NCI-H748 (cell line): ENCODE results near the gene WASHC2C.
A peak's percentile ranks its signal among the peaks of the same experiment; 100 is the strongest.
"Not testable (repeated sequence)": the region's sequence is repeated elsewhere in the genome, so short reads cannot be mapped to it uniquely, and the experiment has no call there.

ENCODE experiments used
- DNase-seq: peaks from one replicate; lab custom pipeline; 2025; ENCODE audit not compliant: unreplicated experiment; lab: John Stamatoyannopoulos, UW

The WASHC2C gene

DNA sequence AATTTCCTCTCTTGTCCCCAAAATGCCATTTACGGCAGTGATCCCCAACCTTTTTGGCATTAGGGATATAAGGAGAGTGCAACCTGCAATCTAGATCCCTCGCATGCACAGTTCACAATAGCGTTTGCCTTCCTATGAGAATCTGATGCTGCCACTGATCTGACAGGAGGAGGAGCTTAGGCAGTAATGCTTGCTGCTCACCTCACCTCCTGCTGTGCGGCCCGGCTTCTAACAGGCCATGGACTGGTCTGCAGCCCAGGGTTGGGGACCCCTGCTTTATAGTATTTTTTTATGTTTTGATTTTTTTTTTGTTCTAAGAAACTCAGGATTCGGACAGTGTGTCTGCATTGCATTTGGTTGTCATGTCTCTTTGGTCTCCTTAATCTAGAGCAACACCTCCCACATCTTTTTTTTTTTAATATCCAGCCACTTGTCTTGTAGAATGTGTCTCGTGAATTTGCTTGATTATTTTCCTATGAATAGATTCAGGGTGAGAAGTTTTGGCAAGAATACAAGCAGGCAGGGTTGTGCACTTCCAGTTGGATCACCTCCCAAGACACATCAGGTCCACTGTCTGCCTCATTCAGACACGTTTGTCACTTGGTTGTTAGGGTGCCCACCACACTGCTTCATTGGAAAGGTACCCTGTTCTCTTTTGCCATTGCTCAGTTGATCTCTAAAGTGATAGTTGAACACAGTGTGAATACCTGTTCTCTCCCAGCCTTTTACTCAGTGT is 30.8 kb downstream of the WASHC2C start:
- DNase-seq, result not testable (repeated sequence)

DNA sequence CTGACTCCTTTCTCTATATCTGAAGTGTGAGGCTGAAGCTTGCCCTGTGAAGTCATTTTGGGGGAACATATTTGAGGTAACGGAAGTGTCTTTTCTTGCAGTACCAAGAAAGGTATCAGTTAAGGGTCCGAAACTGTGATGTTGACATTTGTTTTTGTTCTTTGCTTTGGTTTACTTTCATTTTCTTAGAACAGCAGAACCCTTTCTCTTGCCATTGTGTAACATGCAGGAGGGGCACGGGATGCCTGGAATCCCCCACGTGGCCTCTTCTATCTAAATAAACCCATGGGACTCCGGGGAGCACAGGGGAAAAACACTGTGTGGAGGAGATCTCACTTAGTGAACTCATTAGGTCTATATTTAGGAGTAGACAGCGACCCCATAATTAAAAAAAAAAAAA is 34.6 kb downstream of the WASHC2C start:
- DNase-seq, result not testable (repeated sequence)

DNA sequence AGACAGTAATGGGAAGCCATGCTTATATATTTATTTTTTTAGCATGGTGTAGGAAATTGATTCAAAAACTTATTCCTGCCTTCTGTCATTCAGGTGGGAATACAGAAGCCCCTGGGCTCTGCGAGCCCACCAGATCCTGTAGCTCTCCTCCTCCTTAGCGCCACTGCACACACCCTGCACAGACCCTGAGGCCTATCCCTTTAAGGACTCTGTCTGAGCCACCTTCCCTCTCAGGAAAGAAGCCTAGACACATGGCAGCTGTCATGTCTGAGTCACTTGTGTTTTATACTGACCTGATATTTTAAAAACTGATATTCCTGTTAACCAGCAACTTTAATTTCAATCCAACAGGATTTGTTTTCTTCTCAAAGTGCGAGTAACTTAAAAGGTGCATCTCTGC is 36.0 kb downstream of the WASHC2C start:
- DNase-seq, result not testable (repeated sequence)

DNA sequence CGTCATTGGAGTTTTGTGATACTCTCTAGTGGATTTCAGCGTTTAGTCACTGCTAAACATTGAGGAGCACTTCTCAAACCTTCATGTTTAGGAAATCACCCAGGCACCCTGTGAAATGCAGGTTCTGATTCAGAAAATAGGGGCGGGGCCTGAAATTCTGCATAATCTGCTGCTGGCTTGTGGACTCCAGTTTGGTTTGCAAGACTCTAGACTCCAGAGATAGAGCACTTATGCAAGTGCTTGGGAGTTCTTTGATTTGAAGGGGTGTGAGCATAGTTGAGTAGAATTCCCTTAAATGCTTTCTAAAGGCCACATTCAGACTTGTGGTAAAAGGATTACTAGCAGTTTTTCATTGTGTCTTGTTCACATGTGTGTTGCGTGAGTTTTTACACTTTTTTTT is 41.3 kb downstream of the WASHC2C start:
- DNase-seq, result not testable (repeated sequence)

DNA sequence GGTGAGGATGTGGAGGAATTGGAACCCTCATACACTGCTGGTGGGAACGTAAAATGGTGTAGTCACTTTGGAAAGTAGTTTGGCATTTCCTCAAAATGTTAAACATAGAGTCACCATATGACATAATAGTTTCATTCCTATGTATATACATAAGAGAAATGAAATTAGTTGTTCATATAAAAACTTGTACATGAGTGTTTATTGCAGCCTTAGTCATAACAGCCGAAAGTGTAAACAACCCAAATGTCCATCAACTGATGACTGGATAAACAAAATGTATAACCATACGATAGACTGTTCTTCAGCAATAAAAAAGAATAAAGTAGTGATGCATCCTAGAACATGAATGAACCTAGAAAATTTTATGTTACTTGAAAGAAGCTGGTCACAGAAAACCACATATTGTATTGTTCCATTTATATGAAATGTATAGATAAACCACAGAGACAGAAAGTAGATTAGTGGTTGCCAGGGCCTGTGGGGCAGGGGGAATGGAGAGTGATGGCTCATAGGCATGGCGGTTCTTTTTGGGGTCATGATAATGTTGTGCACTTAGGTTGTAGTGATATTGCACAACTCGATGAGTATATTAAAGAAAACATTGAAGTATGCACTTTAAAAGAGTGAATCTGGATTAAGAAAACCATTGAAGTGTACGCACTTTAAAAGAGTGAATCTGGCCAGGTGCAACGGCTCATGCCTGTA is 44.8 kb downstream of the WASHC2C start:
- not testable (repeated sequence) for DNase-seq

DNA sequence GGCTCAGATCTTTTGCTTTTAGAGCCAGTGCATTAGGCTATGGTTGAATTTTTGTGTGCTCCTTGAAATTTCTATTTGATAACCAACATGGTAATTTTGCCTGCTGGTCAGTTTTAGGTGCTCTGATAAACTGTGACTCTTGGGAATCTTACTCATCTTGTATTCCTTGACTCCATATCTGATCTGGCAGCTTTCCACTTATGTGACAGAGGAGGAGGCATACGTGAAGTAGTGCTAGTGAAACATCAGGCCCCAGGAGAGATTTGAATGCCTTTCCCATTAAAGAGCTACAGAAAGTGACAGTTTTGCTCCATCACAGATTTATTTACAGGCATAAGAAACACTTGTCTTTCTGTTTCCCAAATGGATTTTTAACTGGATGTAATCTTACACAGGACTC is 59.2 kb downstream of the WASHC2C start:
- DNase-seq, result not testable (repeated sequence)

DNA sequence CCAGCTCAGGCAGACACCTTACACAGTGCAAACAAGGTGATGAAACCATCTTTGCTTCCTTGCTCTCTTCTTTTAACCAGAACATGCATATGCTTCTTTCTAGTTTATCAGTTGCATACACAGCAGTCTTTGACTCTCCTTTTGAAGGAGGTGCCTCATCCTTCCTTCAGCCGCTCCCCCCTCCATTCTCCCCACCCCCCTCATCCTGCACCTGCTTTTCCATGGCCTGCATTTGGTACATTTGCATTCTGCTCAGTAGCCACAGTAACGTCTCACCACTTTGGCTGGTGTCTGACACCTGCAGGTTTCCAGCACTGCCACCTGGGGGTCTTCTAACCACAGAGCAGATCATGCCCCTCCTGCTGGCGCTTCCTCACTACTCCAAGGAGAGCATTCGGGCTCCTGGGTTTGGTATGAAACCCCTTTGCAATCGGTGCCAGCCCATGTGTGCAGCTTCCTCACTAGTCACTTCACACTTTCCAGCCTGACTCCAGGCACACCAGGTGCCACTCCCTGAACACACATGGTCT is 60.2 kb downstream of the WASHC2C start:
- not testable (repeated sequence) for DNase-seq

DNA sequence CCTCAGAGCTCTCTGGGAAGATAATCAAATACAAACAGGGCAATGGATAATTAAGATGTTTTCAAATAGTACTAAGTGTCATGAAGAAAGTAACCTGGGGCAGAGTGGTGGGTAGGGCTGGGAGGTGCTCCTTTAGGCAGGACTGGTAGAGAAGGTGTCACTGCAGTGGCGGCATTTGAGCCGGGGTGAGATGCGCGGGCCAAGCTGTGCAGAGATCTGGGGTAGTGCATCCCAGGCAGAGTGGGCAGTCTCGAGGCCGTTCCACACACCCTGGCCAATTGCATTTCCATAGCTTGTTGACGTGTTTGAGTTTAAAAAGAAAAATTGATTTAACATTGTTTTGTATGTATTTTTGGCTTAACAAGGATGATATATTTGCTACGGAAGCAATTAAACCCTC is 62.9 kb downstream of the WASHC2C start:
- not testable (repeated sequence) for DNase-seq

DNA sequence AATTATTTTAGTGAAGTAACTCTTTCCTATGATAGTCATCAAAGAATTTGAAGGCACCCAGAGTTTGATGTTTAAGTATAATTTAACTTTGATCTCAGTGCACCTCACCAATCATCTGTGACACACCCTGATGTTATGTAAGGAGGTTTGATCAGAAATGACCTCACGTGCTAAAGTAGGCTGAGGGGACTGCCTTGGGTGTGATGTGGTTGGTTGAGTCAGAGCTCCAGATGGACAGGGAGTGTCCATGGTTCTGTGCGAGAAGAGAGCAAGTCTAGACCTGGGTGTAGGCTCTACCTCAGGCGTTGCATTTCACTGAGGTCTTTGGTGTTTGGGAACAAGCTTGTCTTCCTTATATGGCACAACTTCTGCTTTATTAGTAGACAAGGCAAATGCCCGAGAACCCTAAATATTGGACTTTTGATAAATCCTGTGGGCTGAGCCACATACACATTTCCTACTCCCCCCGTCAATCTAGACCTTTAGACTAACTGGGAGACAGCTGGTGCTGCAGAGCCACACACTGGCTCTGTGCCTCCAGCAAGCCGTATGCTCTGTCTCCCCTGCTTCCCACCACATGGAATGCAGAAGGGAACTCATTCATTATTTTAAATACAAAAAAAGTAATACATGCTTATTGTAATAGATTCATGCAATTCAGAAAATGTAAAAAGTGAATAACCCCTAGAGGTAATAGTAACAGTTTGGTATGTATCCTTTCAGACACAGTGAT is 63.8 kb downstream of the WASHC2C start:
- not testable (repeated sequence) for DNase-seq

DNA sequence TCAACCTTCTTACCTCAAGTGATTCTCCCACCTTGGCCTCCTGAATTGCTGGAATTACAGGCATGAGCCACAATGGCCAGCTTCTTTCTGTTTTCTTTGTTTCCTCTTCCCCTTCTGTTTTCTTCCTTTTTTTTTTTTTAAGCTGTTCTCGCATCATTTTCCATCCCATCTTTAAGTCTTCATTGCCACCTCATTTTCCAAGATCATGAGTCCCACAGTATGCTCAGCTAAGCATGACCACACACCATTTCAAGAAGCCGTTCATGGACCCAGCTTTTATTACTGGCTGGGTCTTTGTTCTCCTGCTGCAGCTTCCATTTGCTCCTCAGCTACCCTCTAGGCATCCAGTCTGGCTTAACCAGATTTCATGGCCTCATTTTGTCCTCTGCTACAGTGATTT is 67.7 kb downstream of the WASHC2C start:
- DNase-seq, result not testable (repeated sequence)

DNA sequence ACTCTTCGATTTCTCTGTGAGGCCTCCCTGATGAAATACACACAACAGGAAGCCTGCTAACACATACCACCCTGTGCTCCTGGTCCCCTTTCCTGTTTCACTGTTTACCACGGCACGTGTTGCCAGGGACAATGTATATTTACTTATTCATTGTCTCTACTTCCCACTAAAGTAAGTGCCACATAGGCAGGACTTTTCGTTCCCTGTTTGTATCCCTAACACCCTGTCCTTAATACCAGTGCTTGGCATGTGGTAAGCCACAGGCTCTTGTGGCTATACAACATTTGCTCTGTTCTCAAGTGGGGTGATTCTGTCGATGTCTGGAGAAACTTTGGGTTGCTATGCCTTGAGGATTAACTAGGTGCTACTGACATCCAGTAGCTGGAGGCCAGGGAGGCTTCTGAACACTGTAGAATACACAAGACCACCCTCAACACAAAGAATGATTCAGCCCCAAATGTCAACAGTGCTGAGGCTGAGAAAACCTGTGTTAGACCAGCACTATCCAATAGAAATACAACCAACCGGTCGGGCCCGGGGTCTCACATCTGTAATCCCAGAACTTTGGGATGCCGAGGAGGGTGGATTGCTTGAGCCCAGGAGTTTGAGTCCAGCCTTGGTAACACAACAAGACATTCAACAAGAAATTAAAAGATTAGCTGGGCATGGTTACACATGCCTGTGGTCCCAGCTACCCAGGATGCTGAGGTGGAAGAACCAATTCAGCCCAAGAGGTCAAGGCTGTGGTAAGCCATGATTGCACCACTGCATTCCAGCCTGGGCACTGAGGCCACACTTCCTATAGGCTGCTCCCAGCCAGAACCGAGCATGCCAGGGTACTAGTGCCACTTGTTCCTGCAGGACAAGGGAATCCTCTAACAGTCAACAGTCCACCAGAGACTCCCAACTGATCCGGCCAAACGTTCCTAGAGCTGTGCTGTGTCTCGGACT is 76.3 kb downstream of the WASHC2C start:
- peak; percentile 12 for DNase-seq

DNA sequence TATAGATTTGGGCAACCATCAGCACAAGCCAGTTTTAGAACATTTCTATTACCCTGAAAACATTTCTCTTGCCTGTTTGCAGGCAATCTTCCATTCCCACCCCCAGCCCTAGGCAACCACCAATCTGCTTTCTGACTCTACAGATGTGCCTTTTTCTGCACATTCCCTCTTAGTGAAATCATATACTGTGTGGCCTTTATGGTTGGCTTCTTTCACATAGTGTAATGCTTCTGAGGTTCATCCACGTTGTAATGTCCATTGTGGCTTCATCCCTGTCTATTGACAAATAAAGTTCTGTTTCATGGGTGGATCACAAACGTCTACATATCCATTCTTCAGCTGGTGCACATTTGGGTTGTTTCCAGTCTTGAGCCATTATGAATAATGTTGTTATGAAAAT is 77.9 kb downstream of the WASHC2C start:
- not testable (repeated sequence) for DNase-seq

DNA sequence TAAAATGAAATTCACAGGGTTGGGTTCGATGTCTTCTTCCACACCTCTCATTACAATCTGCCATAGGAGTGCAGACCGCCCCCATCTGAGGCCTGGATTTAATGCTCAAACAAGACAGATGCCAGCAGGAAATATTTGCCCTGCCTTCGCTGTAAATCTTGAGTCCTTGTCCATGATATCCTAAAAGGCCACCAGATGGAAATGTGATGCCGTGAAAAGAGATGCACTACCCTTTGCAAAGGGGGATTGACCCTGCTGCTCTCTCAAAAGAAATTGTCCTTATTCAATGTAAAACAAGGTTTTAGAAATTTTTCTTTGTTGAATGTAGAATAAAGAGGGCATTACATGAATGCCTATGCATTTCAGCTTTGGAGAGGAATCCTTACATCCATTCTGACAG is 82.8 kb downstream of the WASHC2C start:
- DNase-seq, result no peak

DNA sequence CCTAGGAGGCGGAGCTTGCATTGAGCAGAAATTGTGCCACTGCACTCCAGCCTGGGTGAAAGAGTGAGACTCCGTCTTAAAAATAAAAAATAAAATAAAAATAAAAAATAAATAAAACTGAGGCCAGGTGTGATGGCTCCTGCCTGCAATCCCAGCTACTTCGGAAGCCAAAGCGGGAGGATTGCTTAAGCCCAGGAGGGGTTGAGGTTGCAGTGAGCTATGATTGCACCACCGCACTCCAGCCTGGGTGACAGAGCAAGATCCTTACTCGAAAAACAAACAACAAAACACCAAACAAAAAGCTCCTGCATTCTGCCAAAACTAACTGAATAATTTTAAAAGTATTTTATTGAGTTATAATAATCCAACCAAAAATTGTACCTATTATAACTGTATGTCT is 84.0 kb downstream of the WASHC2C start:
- DNase-seq, result no peak

DNA sequence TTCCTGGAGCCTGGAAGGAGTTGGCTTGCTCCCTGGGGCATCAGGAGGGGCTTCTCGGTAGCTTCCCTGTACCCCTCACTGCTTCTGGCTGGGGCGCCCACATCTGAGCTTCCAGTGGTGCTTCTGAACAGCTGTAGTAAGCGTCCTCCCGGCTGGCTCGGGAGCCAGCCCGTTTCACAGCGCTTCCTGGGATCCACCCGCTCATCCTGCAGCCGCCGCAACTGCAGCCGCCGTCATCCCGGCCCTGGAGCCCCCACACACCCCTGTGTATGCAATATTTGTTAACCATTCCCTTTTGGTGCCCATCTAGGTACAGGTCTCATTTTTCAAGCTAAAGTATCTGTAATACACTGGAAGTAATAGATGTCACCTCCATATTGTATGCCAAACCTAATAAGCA is 85.9 kb downstream of the WASHC2C start:
- not testable (repeated sequence) for DNase-seq

DNA sequence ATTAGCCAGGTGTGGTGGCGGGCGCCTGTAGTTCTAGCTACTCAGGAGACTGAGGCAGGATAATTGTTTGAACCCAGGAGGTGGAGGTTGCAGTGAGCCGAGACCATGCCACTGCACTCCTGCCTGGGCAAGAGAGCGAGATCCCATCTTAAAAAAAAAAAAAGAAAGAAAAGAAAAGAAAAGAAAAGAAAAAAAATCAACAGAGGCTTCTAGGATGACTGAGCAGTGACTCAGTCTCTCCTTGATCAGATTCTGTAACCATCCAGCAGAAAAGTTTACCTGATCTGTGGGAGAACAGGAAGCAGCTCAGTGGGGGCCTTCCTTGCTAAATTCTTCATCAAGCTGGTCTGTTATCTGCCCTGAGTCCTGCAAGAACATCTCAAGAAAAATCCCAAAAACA is 87.1 kb downstream of the WASHC2C start:
- DNase-seq, result not testable (repeated sequence)

DNA sequence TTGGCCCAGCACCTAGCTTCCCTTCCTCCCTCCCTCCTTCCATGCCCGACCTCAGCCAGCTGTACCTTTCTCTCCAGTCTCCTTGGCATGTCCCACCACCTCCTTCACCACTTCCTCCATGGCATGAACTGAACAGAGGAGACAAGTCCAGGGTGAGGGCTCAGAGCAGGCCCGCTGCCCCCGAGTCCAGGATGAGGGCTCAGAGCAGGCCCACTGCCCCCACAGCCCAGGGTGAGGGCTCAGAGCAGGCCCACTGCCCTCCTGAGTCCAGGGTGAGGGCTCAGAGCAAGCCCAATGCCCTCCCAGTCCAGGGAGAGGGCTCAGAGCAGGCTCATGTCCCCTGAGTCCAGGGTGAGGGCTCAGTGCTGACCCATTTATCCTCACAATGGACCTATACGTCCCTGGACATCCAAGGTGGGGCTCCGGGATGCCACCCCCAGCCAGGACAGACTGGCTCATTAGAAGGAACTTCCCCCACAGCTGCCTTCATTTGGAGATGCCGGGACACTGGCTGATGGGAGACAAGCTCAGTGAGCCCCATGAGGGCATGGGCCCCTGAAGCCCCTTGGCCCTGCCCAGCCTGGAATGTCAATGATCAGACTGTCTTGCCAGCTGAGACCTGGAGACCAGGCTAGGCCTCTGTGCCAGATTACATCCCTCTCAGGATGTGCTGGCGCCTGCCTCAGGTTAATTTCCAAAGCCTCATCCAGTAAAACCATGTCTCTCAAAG is 90.2 kb downstream of the WASHC2C start:
- DNase-seq, result no peak

DNA sequence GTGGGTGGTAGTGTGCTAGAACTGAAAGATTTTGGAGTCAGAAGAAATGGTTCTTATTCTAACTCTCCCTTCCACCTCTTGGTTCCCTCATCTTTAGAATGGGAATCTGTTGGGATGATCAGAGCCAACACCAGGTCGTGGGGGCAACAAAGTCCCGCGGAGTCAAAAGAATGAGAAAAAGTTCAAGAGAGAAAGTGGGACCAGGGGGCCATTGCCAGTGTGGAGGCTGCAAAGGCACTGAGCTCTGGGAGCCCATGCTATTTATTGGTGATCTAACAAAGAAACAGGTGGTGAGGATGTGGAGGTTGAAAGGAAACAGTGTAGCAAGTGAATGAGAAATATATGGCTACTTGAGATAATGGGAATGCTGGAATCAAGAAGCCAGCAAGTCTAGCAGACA is 90.8 kb downstream of the WASHC2C start:
- DNase-seq, result no peak

DNA sequence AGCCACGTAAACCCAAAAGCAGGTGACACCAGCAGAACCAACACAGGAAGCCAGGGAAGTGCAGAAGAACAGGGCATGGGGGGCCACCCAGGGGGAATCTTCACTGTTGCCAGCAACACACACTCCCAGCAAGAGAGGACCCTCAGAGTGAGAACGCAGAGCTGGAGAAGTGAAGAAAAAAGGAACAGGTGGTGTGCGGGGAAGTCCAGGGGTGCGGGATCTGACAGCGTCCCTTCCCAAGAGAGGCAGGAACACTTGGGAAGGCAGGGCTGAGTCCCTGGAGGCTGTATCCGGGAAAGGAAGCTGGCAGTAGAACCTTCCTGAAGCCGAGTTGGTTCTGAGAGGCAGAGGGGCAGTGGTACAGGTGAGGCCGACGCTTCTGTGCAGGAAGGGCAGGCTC is 92.5 kb downstream of the WASHC2C start:
- DNase-seq, result no peak
